NB4 (cell line): ENCODE results near the gene ZNF765.
"Not testable (repeated sequence)": the region's sequence is repeated elsewhere in the genome, so short reads cannot be mapped to it uniquely, and the experiment has no call there.

ENCODE experiments used
- DNase-seq: peaks from one replicate; pipeline ENCODE4 v3.0.0; 2010; ENCODE audit warnings: low read depth
- H3K4me3 ChIP-seq: one replicate; pipeline ENCODE4 v1.5.1; 2011; ENCODE audit warnings: mild to moderate bottlenecking, low read depth, low read length, moderate library complexity
- MYC ChIP-seq: IDR thresholded peaks from 2 replicates; pipeline ENCODE4 v1.6.1; 2011; ENCODE audit warnings: low read depth, low read length
- POLR2A ChIP-seq: IDR thresholded peaks from 2 replicates; pipeline ENCODE4 v1.6.1; 2011; ENCODE audit warnings: mild to moderate bottlenecking; ENCODE audit not compliant: insufficient read length; ENCODE audit errors: extremely low read depth
- TF ChIP-seq, protein P1 (sequence below): IDR thresholded peaks from 2 replicates; pipeline ENCODE4 v1.6.1; 2011; ENCODE audit warnings: low read depth, low read length
- TF ChIP-seq, protein P2 (sequence below): IDR thresholded peaks from one replicate; pipeline ENCODE4 v1.5.1; 2012; ENCODE audit warnings: low read depth, low read length

The ZNF765 gene

DNA sequence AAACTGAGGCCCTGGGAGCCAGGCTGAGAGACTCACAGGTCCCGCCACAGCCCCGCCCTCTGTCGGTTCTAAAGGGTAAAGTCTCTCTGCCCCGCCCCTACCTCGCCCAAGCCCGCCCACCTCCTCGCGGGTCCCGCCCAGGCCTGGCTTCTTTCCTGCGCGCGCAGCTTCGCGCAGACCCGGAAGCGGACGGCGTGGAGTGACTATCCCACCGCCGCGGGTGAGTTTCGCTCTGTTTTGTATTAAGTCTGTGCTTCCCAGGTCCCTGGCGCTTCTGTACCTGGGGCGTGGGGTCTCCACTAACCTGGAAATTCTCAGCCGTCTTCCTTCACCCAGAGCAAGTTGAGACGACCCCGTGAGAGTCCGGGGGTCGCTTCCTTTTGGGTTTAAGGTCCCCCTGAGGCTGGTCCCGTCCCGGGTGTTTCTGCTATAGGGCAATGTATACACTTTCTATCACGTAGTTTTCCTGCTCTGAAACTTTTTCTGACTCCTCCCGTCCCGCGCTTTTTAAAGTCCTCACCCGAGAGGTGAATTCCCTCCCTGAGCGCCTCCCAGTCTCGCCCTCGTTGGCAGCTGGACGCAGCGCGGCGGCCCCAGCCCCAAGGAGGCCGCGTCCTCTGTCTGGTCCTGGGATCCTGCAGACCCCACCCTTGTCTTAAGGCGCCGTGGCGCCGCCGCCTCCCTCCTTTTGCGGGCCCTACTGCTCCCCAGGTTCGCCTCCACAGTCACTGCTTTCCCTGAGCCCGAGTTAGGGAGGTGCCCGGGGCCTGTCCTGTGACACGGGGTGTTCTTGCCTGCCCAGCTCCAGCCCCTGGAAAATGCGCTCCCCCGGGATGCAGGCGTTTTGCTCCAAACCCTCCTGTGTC, at the start of gene ZNF765:
ZNF765 (plus strand) TSS at position 176 of the 866 bp plus-strand sequence. CDS start 2,867 bp downstream, outside the sequence.
- peak within 1 kb of the TSS; percentile 86 for H3K4me3 ChIP-seq
- TF ChIP-seq, protein P1, sequence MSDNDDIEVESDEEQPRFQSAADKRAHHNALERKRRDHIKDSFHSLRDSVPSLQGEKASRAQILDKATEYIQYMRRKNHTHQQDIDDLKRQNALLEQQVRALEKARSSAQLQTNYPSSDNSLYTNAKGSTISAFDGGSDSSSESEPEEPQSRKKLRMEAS: no peak
- TF ChIP-seq MYC (no peak), POLR2A (peak; percentile 87)
- TF ChIP-seq, protein P2, sequence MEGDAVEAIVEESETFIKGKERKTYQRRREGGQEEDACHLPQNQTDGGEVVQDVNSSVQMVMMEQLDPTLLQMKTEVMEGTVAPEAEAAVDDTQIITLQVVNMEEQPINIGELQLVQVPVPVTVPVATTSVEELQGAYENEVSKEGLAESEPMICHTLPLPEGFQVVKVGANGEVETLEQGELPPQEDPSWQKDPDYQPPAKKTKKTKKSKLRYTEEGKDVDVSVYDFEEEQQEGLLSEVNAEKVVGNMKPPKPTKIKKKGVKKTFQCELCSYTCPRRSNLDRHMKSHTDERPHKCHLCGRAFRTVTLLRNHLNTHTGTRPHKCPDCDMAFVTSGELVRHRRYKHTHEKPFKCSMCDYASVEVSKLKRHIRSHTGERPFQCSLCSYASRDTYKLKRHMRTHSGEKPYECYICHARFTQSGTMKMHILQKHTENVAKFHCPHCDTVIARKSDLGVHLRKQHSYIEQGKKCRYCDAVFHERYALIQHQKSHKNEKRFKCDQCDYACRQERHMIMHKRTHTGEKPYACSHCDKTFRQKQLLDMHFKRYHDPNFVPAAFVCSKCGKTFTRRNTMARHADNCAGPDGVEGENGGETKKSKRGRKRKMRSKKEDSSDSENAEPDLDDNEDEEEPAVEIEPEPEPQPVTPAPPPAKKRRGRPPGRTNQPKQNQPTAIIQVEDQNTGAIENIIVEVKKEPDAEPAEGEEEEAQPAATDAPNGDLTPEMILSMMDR: peak; percentile 2
- DNase-seq: peak; percentile 89

DNA sequence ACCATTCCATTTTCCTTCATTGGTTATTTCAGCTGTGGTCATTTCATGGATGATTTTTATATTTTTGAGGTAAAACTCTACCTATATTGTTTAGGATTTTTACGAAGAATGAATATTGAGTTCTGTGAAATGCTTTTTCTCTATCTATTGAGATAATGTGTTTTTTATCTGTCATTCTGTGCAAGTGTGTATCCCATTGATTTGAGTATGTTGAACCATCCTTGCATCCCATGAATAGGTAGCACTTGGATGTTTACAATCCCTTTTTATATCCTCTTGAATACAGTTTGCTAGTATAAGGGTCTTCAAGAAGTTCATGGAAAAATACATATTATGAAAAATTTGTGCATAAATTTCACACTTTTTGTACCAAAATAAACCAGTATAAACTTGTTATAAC, 39.2 kb upstream of the ZNF765 start:
- no peak for DNase-seq
- no peak overlapping the region for H3K4me3 ChIP-seq
- TF ChIP-seq, protein P1: no peak
- TF ChIP-seq POLR2A (no peak), MYC (no peak)
- TF ChIP-seq, protein P2: no peak

DNA sequence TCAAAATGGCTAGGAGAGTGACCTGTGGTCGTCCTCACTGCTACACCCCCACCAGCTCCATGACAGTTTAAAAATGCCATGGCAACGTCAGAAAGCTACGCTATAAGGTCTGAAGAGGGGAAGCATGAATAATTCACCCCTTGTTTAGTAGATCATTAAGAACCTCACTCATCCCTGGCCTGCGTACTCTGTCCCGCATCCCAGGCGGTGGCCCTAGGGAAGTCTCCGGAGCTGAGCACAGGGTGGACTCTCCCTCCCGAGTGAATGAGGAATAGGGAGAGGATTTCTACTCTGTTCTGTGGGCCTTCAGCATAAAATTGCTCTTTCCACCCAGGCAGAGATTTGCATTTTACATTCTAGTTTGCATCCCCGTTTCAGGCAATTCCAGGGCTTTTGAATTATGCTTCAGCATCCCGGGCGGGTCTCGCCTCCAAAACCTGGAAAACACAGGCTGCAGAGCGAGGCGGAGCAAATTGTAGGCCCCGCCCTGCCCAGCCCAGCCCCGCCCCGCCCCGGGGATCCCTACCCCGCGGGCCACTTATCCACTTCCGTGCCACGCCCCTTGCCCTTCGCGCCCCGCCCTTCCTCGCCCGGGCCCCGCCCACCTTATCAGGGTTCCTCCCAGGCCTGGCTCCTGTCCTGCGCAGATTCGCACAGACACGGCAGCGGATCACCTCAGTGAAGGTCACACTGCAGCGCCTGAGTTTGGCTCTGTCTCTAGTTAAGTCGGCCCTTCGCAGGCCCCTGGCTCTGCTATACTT, 36.9 kb upstream of the ZNF765 start:
- TF ChIP-seq, protein P1: no peak
- TF ChIP-seq MYC (no peak), POLR2A (no peak)
- TF ChIP-seq, protein P2: no peak
- H3K4me3 ChIP-seq: no peak overlapping the region
- no peak for DNase-seq

DNA sequence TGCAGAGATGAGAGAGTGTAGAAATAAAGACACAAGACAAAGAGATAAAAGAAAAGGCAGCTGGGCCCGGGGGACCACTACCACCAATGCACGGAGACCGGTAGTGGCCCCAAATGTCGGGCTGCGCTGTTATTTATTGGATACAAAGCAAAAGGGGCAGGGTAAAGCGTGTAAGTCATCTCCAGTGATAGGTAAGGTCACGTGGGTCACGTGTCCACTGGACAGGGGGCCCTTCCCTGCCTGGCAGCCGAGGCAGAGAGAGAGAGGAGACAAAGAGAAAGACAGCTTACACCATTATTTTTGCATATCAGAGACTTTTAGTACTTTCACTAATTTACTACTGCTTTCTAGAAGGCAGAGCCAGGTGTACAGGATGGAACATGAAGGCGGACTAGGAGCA, 34.9 kb upstream of the ZNF765 start:
- not testable (repeated sequence) for H3K4me3 ChIP-seq, DNase-seq

DNA sequence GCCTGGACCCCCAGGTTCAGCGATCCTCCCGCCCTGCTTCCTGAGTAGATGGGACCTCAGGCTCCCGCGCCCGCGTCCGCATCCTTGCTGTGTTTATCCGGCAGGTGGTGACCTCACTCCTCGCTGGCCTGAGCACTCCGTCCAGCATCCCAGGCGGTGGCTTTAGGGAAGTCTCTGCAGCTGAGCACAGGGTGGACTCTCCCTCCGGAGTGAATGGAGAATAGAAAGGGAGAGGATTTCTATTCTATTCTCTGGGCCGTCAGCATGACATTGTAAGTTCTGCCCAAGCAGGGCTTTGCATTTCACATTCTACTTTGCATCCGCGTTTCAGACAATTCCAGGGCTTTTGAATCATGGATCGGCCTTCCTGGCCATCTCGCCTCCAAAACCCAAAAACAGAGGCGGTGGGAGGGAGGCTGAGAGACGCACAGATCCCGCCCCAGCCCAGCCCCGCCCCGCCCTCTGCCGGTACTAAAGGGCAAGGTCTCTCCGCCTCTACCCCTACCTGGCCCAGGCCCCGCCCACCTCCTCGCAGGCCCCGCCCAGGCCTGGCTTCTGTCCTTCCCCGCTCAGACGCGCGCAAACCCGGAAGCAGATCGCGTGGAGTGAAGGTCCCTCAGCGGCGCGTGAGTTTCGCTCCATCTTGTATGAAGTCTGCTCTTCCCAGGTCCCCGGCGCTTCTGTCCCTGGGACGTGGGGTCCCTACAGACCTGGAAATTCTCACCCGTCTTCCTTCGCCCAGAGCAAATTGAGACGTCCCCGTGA, 29.6 kb upstream of the ZNF765 start, which contains the start of gene ZNF525:
ZNF525 (plus strand) TSS at position 572 of the 765 bp plus-strand sequence. CDS start 6,577 bp downstream, outside the sequence.
- TF ChIP-seq, protein P2: no peak
- TF ChIP-seq POLR2A (peak; percentile 22), MYC (no peak; the same call in 1 of the 2 replicates)
- TF ChIP-seq, protein P1: peak; percentile 36; the same call in 1 of the 2 replicates
- peak; percentile 91 for DNase-seq
- peak within 1 kb of the TSS; percentile 84 for H3K4me3 ChIP-seq
